Astrocyte (in vitro differentiated cells and primary cell): ENCODE measurements around the gene INIP. TPM values are rescaled to one million over a fixed set of nuclear protein-coding genes. Genes with fewer than 3 reads are reported as not detected.

Source experiments
- DNase-seq: peaks from one replicate; pipeline ENCODE4 v3.0.0-alpha.2; 2010; ENCODE audit warnings: low read depth
- FAIRE-seq: peaks from 2 replicates; lab custom pipeline; 2011; peaks lifted over from hg19 to GRCh38; lab: Jason Lieb, UNC
- H2AFZ ChIP-seq: 2 replicates; pipeline ENCODE4 v1.6.0; 2012; ENCODE audit warnings: low read depth, low read length, inconsistent platforms
- H3K27ac ChIP-seq: 2 replicates; pipeline ENCODE4 v1.5.1; 2011; ENCODE audit warnings: low read depth, low read length, inconsistent platforms
- H3K27me3 ChIP-seq: 2 replicates; pipeline ENCODE4 v1.6.0; 2011; ENCODE audit warnings: low read length, inconsistent platforms; ENCODE audit not compliant: insufficient read depth
- H3K36me3 ChIP-seq: 2 replicates; pipeline ENCODE4 v1.5.1; 2011; ENCODE audit warnings: low read length, inconsistent platforms; ENCODE audit not compliant: insufficient read depth
- H3K4me1 ChIP-seq: 2 replicates; pipeline ENCODE4 v1.5.1; 2011; ENCODE audit warnings: low read length, inconsistent platforms; ENCODE audit not compliant: insufficient read depth
- H3K4me2 ChIP-seq: 2 replicates; pipeline ENCODE4 v1.6.0; 2012; ENCODE audit warnings: low read length, inconsistent platforms
- H3K4me3 ChIP-seq: 2 replicates; pipeline ENCODE4 v1.5.1; 2011; ENCODE audit warnings: low read depth, mild to moderate bottlenecking, low read length, inconsistent platforms; ENCODE audit not compliant: insufficient read depth
- H3K79me2 ChIP-seq: 2 replicates; pipeline ENCODE4 v1.6.0; 2012; ENCODE audit warnings: mild to moderate bottlenecking, low read length, inconsistent platforms; ENCODE audit not compliant: insufficient read depth
- H3K9ac ChIP-seq: 2 replicates; pipeline ENCODE4 v1.6.0; 2012; ENCODE audit warnings: mild to moderate bottlenecking, low read length, inconsistent platforms
- H3K9me3 ChIP-seq: 2 replicates; pipeline ENCODE4 v1.5.1; 2012; ENCODE audit warnings: low read depth, mild to moderate bottlenecking, low read length, inconsistent platforms; ENCODE audit not compliant: insufficient read depth
- H4K20me1 ChIP-seq: 2 replicates; pipeline ENCODE4 v1.6.0; 2012; ENCODE audit warnings: low read length, inconsistent platforms; ENCODE audit not compliant: insufficient read depth
- H3K27ac Mint-ChIP-seq: one replicate; pipeline ENCODE4 v1.8.0; 2021; ENCODE audit warnings: mild to moderate bottlenecking, mixed read lengths; ENCODE audit not compliant: unreplicated experiment
- H3K27me3 Mint-ChIP-seq: one replicate; pipeline ENCODE4 v1.8.0; 2021; ENCODE audit warnings: low read depth, mixed read lengths; ENCODE audit not compliant: unreplicated experiment
- H3K36me3 Mint-ChIP-seq: one replicate; pipeline ENCODE4 v1.8.0; 2021; ENCODE audit warnings: low read depth, mixed read lengths; ENCODE audit not compliant: unreplicated experiment
- H3K4me1 Mint-ChIP-seq: one replicate; pipeline ENCODE4 v1.8.0; 2021; ENCODE audit warnings: low read depth, mixed read lengths; ENCODE audit not compliant: unreplicated experiment
- H3K4me3 Mint-ChIP-seq: one replicate; pipeline ENCODE4 v1.8.0; 2021; ENCODE audit warnings: mild to moderate bottlenecking, moderate library complexity, mixed read lengths; ENCODE audit not compliant: unreplicated experiment
- H3K9me3 Mint-ChIP-seq: one replicate; pipeline ENCODE4 v1.8.0; 2021; ENCODE audit warnings: mild to moderate bottlenecking, mixed read lengths; ENCODE audit not compliant: unreplicated experiment
- CTCF ChIP-seq: IDR thresholded peaks from 2 replicates; pipeline ENCODE4 v1.5.1; 2011; ENCODE audit warnings: low read depth, mild to moderate bottlenecking, inconsistent platforms, low read length, moderate library complexity; ENCODE audit not compliant: insufficient read depth
- EZH2 ChIP-seq: IDR thresholded peaks from 2 replicates; pipeline ENCODE4 v1.6.1; 2012; ENCODE audit warnings: mild to moderate bottlenecking, low read length, inconsistent platforms; ENCODE audit not compliant: insufficient read depth
- total RNA-seq: library from RNA; stranded (reverse); gene quantifications from 2 replicates; pipeline ENCODE4 v1.2.1, GENCODE V29; 2021

INIP gene
- total RNA-seq, 1 donor from 2014 or later, result 23.1 TPM

GRCh38 chr9:112696461-112696860, 21.5 kb downstream of the INIP start:
- Histone ChIP-seq H3K4me3 (no peak overlapping the region), H3K9me3 (no peaks in the 10 kb centered on the region), H3K79me2 (no peaks in the 10 kb centered on the region), H3K36me3 (peaks cover 14% of the 10 kb centered on the region), H2AFZ (no peak overlapping the region), H3K27me3 (no peaks in the 10 kb centered on the region), H3K4me2 (no peak overlapping the region), H3K9ac (no peak overlapping the region), H3K27ac (no peak overlapping the region), H4K20me1 (peaks cover 3% of the 10 kb centered on the region), H3K4me1 (no peaks in the 10 kb centered on the region)
- FAIRE-seq, result no peak
- no peak for DNase-seq
- TF ChIP-seq CTCF (no peak), EZH2 (no peak)
- Mint-ChIP-seq H3K27me3 (no peaks in the 10 kb centered on the region), H3K4me1 (peaks cover 10% of the 10 kb centered on the region), H3K9me3 (no peaks in the 10 kb centered on the region), H3K27ac (no peak overlapping the region), H3K36me3 (peaks cover 17% of the 10 kb centered on the region), H3K4me3 (no peak overlapping the region)

- Histone ChIP-seq H3K9me3 (no peaks in the 10 kb centered on the region), H3K79me2 (no peaks in the 10 kb centered on the region), H3K36me3 (peaks cover 14% of the 10 kb centered on the region), H3K27me3 (no peaks in the 10 kb centered on the region), H3K27ac (no peak overlapping the region), H2AFZ (no peak overlapping the region), H3K4me3 (no peak overlapping the region), H3K4me1 (no peaks in the 10 kb centered on the region), H4K20me1 (peaks cover 3% of the 10 kb centered on the region), H3K4me2 (no peak overlapping the region), H3K9ac (no peak overlapping the region)
- no peak overlapping the region for H3K4me3 Mint-ChIP-seq
- FAIRE-seq, result no peak
- peaks cover 25% of the 10 kb centered on the region for H3K36me3 Mint-ChIP-seq
- no peaks in the 10 kb centered on the region for H3K27me3 Mint-ChIP-seq
- TF ChIP-seq CTCF, result no peak
- H3K9me3 Mint-ChIP-seq, result no peaks in the 10 kb centered on the region
- peaks cover 7% of the 10 kb centered on the region for H3K4me1 Mint-ChIP-seq
- no peak overlapping the region for H3K27ac Mint-ChIP-seq
- no peak for DNase-seq
These were observed 23.0 kb downstream of the INIP start for GRCh38 chr9:112694706-112695555.

GRCh38 chr9:112689161-112689740, 28.7 kb downstream of the INIP start:
- H3K79me2 ChIP-seq, result no peaks in the 10 kb centered on the region
- no peak overlapping the region for H3K4me2 ChIP-seq
- no peak for TF ChIP-seq EZH2
- TF ChIP-seq CTCF, result no peak
- H3K27me3 ChIP-seq, result no peaks in the 10 kb centered on the region
- H3K27me3 Mint-ChIP-seq, result no peaks in the 10 kb centered on the region
- no peak overlapping the region for H3K27ac ChIP-seq
- no peak overlapping the region for H3K27ac Mint-ChIP-seq
- H3K9ac ChIP-seq, result no peak overlapping the region
- H3K4me3 Mint-ChIP-seq, result no peak overlapping the region
- no peak overlapping the region for H3K4me3 ChIP-seq
- H3K4me1 ChIP-seq, result no peaks in the 10 kb centered on the region
- H3K36me3 Mint-ChIP-seq, result peaks cover 29% of the 10 kb centered on the region
- H3K9me3 Mint-ChIP-seq, result no peaks in the 10 kb centered on the region
- H4K20me1 ChIP-seq, result no peaks in the 10 kb centered on the region
- peaks cover 10% of the 10 kb centered on the region for H3K36me3 ChIP-seq
- no peaks in the 10 kb centered on the region for H3K4me1 Mint-ChIP-seq
- FAIRE-seq (no peak), DNase-seq (no peak)
- H3K9me3 ChIP-seq, result no peaks in the 10 kb centered on the region
- no peak overlapping the region for H2AFZ ChIP-seq
